ENCODE measurements around the gene HK3. TPM values are rescaled to one million over a fixed set of nuclear protein-coding genes. Genes with fewer than 3 reads are reported as not detected.

The HK3 gene
- total and polyA plus RNA-seq, 2 of the 8 experiments (the other 6 are each of a cell fraction or from before 2014, with no cell fraction given) = not detected

DNA sequence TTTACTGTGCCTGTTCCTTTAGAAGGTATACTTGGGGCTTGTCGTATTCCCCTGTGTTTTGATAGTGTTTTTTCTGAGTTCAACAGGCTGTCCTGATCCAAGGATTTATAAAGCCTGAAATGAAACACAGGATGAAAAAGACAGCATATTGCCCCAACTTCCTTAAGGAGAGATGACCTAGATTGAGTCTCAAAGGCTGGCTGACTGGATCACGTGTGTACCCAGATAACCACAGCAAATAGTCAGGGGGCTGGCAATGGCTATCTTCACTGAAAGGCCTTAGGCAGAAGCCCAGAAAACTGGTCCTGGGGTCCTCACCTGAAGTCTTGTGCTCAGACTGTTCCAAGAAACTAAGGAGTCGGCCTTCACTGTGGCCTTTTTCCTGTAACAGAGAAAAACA lies 7.7 kb upstream of the HK3 start:
- POLR2A ChIA-PET (ENCODE audit: partially characterized antibody) = no interaction called here
- Histone ChIP-seq H3K14ac (ENCODE audit: insufficient read length) (no peak overlapping the region), H3K9ac (replicated peaks in 1 of 4; ENCODE audit: extremely low read depth in 1 of 4, low read depth in 3 of 4, low read length in 3 of 4) (no peak overlapping the region), H3K79me1 (ENCODE audit: low read depth, low read length) (no peaks in the 10 kb centered on the region), H3K4me3 (ENCODE audit: extremely low read depth in 1 of 4, insufficient read depth in 2 of 4, low read depth in 3 of 4, low read length in 4 of 4) (no peak overlapping the region), H2BK120ac (replicated peaks; ENCODE audit: low read depth, low read length) (no peak overlapping the region), H2BK15ac (ENCODE audit: low read length) (no peak overlapping the region), H2AK5ac (ENCODE audit: low read depth, low read length) (no peak overlapping the region), H4K20me1 (replicated peaks in 1 of 2; ENCODE audit: control insufficient read depth in 1 of 2, insufficient read depth in 2 of 2, low read length in 2 of 2) (no peaks in the 10 kb centered on the region), H4K91ac (replicated peaks; ENCODE audit: insufficient read length, low read length) (no peak overlapping the region), H4K5ac (ENCODE audit: insufficient read length, low read depth, low read length) (no peak overlapping the region), H3K9me3 (ENCODE audit: insufficient read depth in 2 of 2, low read depth in 1 of 2, low read length in 1 of 2) (no peaks in the 10 kb centered on the region), H4K8ac (ENCODE audit: extremely low read depth, insufficient read depth, low read length) (no peak overlapping the region), H2BK5ac (ENCODE audit: low read depth, low read length) (no peak overlapping the region), H2BK12ac (ENCODE audit: low read depth, low read length) (no peak overlapping the region), H3K4me1 (replicated peaks in 1 of 4; ENCODE audit: control insufficient read depth in 3 of 4, insufficient read depth in 4 of 4, low read length in 3 of 4) (no peaks in the 10 kb centered on the region), H3K4ac (replicated peaks; ENCODE audit: insufficient read length, low read depth, low read length) (no peak overlapping the region), H3K27me3 (replicated peaks in 1 of 4; ENCODE audit: control insufficient read depth in 3 of 4, extremely low read depth in 1 of 4, insufficient read depth in 3 of 4, low read length in 3 of 4) (no peaks in the 10 kb centered on the region), H3K18ac (ENCODE audit: extremely low read depth, low read length) (no peak overlapping the region), H3K23ac (ENCODE audit: insufficient read length) (no peak overlapping the region), H3K36me3 (ENCODE audit: control insufficient read depth in 2 of 4, insufficient read depth in 4 of 4, low read length in 3 of 4) (peaks cover 15 to 53% (median 48%) of the 10 kb centered on the region in 4 experiments; a peak in 7 of 8 replicates), H3K4me2 (ENCODE audit: insufficient read depth in 1 of 2, low read depth in 2 of 2, low read length in 2 of 2) (no peak overlapping the region), H3K56ac (replicated peaks; ENCODE audit: insufficient read length, low read depth, low read length) (no peak overlapping the region), H2BK20ac (ENCODE audit: low read length) (no peak overlapping the region), H3K27ac (ENCODE audit: low read depth, low read length) (no peak overlapping the region), H3K23me2 (ENCODE audit: low read depth, low read length) (no peaks in the 10 kb centered on the region), H2AFZ (ENCODE audit: low read length) (no peak overlapping the region), H3K79me2 (ENCODE audit: control insufficient read depth in 1 of 2, insufficient read depth in 2 of 2, low read length in 2 of 2) (no peaks in the 10 kb centered on the region)
- CTCF ChIA-PET (ENCODE audit: partially characterized antibody) = interaction anchor here (1.7 kb wide), 1 partner anchor 246 kb away, joined by 4 read pairs; no protein-coding TSS in a partner anchor
- TF ChIP-seq POLR2AphosphoS5 (IDR thresholded peaks at IDR 0.05; ENCODE audit: low read depth, low read length) = no peak
- TF ChIP-seq HDAC6 (IDR thresholded peaks at IDR 0.05; ENCODE audit: low read depth, low read length) = no peak
- TF ChIP-seq, protein P1, sequence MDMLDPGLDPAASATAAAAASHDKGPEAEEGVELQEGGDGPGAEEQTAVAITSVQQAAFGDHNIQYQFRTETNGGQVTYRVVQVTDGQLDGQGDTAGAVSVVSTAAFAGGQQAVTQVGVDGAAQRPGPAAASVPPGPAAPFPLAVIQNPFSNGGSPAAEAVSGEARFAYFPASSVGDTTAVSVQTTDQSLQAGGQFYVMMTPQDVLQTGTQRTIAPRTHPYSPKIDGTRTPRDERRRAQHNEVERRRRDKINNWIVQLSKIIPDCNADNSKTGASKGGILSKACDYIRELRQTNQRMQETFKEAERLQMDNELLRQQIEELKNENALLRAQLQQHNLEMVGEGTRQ (IDR thresholded peaks at IDR 0.05; ENCODE audit: low read length) = no peak
- TF ChIP-seq ASH2L (IDR thresholded peaks at IDR 0.05; ENCODE audit: low read length) = no peak
- TF ChIP-seq, protein P2, sequence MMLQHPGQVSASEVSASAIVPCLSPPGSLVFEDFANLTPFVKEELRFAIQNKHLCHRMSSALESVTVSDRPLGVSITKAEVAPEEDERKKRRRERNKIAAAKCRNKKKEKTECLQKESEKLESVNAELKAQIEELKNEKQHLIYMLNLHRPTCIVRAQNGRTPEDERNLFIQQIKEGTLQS (IDR thresholded peaks at IDR 0.05; ENCODE audit: insufficient read depth, low read depth, low read length) = no peak
- TF ChIP-seq CBX8 (IDR thresholded peaks at IDR 0.05; ENCODE audit: borderline replicate concordance, low read depth, low read length) = no peak
- TF ChIP-seq RBBP5 (IDR thresholded peaks at IDR 0.05; ENCODE audit: borderline replicate concordance, low read depth, low read length) = no peak
- no peak for TF ChIP-seq NRF1 (IDR thresholded peaks at IDR 0.05; ENCODE audit: low read depth, low read length)
- TF ChIP-seq, protein P3, sequence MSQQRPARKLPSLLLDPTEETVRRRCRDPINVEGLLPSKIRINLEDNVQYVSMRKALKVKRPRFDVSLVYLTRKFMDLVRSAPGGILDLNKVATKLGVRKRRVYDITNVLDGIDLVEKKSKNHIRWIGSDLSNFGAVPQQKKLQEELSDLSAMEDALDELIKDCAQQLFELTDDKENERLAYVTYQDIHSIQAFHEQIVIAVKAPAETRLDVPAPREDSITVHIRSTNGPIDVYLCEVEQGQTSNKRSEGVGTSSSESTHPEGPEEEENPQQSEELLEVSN (IDR thresholded peaks at IDR 0.05) = no peak
- no peak for TF ChIP-seq EZH2 (IDR thresholded peaks at IDR 0.05; ENCODE audit: low read depth, low read length, severe bottlenecking)
- WGBS, 2 experiments (ENCODE audit: extremely low coverage in 1 of 2, insufficient coverage in 1 of 2, insufficient read length in 1 of 2, insufficient replicate concordance in 2 of 2, low coverage in 1 of 2, low lambda C conversion rate in 2 of 2, missing lambda C conversion rate in 1 of 2) = 90% methylated on average over 3 of the region's 3 CpGs; no CpG with 5 or more reads in 1 of the 2 experiments
- DNase-seq (ENCODE audit: low read depth in 1 of 2, low spot score in 2 of 2) (no peak), FAIRE-seq (no peak)

All from H1 (cell line).